Tibial artery (tissue), 4 donors: ENCODE results near the gene RBBP8.

ENCODE experiments used
- DNase-seq, 2 donors: peaks; one replicate each; pipeline ENCODE4 v3.0.0-alpha.2; 2019
- H3K27ac ChIP-seq, 2 donors: fragments of 200-600 bp; sonication (generic) in 1 of 2; 1 replicate in 1 of 2; 2 replicates in 1 of 2; pipeline ENCODE4 v1.5.1; 2018 to 2019; ENCODE audit warnings: mild to moderate bottlenecking in 1 of 2
- H3K27me3 ChIP-seq, 2 donors: fragments of 200-600 bp; sonication (generic) in 1 of 2; one replicate each; pipeline versions ENCODE4 v1.5.1 to v1.6.0; 2016 to 2019
- H3K36me3 ChIP-seq, 3 donors: fragments of 200-600 bp; sonication (generic) in 2 of 3; one replicate each; pipeline ENCODE4 v1.5.1; 2016 to 2019; ENCODE audit warnings: mild to moderate bottlenecking in 2 of 3
- H3K4me1 ChIP-seq, 4 donors: fragments of 200-600 bp; sonication (generic) in 2 of 4; 1 replicate in 3 of 4; 2 replicates in 1 of 4; pipeline ENCODE4 v1.5.1; 2016 to 2019
- H3K4me3 ChIP-seq, 2 donors: fragments of 200-600 bp; sonication (generic) in 1 of 2; 1 replicate in 1 of 2; 2 replicates in 1 of 2; pipeline ENCODE4 v1.5.1; 2018 to 2019; ENCODE audit warnings: mild to moderate bottlenecking in 2 of 2
- H3K9me3 ChIP-seq, 3 donors: fragments of 200-600 bp; sonication (generic) in 1 of 3; one replicate each; pipeline ENCODE4 v1.5.1; 2016 to 2019
- CTCF ChIP-seq, 2 experiments: fragments of 200-600 bp in 1 of 2; fragments of 450-650 bp in 1 of 2; IDR thresholded peaks; one replicate each; pipeline ENCODE4 v1.5.1; 2017 to 2019; ENCODE audit warnings: antibody characterized with exemption in 2 of 2, mild to moderate bottlenecking in 1 of 2, moderate library complexity in 1 of 2
- intact Hi-C: fragments of 100-400 bp; cut with DNase I; formaldehyde crosslinking; loops from one replicate; pipeline ENCODE4 v1.15.0; 2023; ENCODE audit warnings: low total_unique reads

The RBBP8 gene

DNA sequence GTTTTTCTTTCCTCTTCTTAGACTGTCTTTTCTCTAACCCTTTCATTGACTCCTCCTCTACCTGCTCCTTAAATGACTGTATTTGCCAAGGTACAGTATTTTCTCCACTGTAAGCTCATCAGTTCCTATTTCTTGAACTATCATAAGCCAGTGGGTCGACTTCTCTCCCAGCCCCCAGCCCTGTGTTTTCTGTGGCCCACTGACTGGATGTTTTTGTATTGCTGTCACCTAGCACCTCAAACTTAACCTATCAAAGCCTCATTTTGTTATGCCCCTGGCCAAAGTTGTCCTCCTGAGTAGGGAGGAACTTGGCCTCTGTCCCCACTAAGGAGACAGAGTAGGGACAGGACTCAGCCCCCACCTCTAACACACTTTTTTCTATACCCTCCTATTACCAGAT, 136.8 kb downstream of the RBBP8 start:
- no peaks in the 10 kb centered on the region for H3K36me3 ChIP-seq
- intact Hi-C loops: loop anchor here (5.0 kb wide), 1 partner anchor 487 kb away; no protein-coding TSS in a partner anchor
- no peaks in the 10 kb centered on the region for H3K27me3 ChIP-seq
- H3K27ac ChIP-seq: no peak overlapping the region
- no peak for TF ChIP-seq CTCF (IDR thresholded peaks at IDR 0.05)
- no peaks in the 10 kb centered on the region for H3K4me1 ChIP-seq
- H3K9me3 ChIP-seq: no peaks in the 10 kb centered on the region
- no peak overlapping the region for H3K4me3 ChIP-seq
- no peak for DNase-seq

- intact Hi-C loops: no loop called here
- Histone ChIP-seq H3K27me3 (no peaks in the 10 kb centered on the region), H3K36me3 (no peaks in the 10 kb centered on the region), H3K9me3 (no peaks in the 10 kb centered on the region), H3K27ac (no peak overlapping the region), H3K4me3 (no peak overlapping the region), H3K4me1 (no peaks in the 10 kb centered on the region)
- peak in 1 of 2 donors; percentile 40 for DNase-seq
- TF ChIP-seq CTCF (IDR thresholded peaks at IDR 0.05): no peak
Observed at GRCh38 chr18:23071285-23071684, 138.2 kb downstream of the RBBP8 start.

- intact Hi-C loops: no loop called here
- Histone ChIP-seq H3K36me3 (no peaks in the 10 kb centered on the region), H3K9me3 (no peaks in the 10 kb centered on the region), H3K4me3 (no peak overlapping the region), H3K4me1 (no peaks in the 10 kb centered on the region), H3K27ac (no peak overlapping the region), H3K27me3 (no peaks in the 10 kb centered on the region)
- DNase-seq: no peak
- no peak for TF ChIP-seq CTCF (IDR thresholded peaks at IDR 0.05)
Observed at GRCh38 chr18:23072079-23072478, 139.0 kb downstream of the RBBP8 start.

DNA sequence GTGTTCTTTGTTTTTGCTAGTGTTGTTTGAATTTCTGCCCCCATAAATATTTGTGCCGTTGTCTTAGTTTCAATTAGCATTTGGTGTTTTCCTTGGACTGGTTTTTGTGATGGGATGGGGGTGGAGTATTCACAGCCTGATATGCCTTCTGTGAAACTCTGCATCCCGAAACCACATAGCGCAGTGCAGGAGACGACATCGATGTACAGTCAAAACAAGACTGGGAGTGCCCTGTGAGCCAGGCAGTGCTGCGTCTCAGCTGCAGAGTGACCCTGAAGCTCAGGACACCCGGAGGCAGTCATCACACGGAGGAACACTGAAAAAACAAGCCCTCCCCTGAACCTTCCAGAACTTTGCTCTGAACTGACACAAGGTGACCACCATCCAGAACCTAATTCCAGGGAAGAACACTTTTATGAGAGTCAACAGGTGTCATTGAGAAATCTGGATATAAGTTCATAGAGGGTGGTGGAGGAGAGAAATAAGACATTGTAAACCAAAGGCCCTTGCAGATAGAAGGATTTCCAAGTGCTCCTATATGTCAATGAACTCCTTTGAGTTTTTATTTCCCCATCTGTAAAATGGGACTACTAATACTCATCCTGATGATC, 141.0 kb downstream of the RBBP8 start:
- Histone ChIP-seq H3K27ac (no peak overlapping the region), H3K36me3 (no peaks in the 10 kb centered on the region), H3K9me3 (no peaks in the 10 kb centered on the region), H3K4me3 (no peak overlapping the region), H3K27me3 (no peaks in the 10 kb centered on the region), H3K4me1 (peaks cover 0 to 7% (median 2%) of the 10 kb centered on the region in 4 donors)
- intact Hi-C loops: no loop called here
- DNase-seq: no peak
- no peak for TF ChIP-seq CTCF (IDR thresholded peaks at IDR 0.05)
